ENCODE results near the gene TACO1. TPM values are rescaled to one million over a fixed set of nuclear protein-coding genes. Genes with fewer than 3 reads are reported as not detected.

The TACO1 gene
- 6.1 TPM for total RNA-seq

GRCh38 chr17:63600569-63601438 is at the start of gene TACO1:
TSS of gene TACO1 (plus strand) at chr17:63600895. CDS start at chr17:63601084, 189 bp downstream.
- DNase-seq (ENCODE audit: low spot score in 2 of 2) (peak; percentile 82), FAIRE-seq (no peak)

- FAIRE-seq: no peak
- no peak for DNase-seq (ENCODE audit: low spot score in 2 of 2)
Measured at GRCh38 chr17:63552211-63552610, 48.5 kb upstream of the TACO1 start.

GRCh38 chr17:63555500-63556156 is 45.1 kb upstream of the TACO1 start:
- no peak for FAIRE-seq
- no peak for DNase-seq (ENCODE audit: low spot score in 2 of 2)

GRCh38 chr17:63557416-63557815 is 43.3 kb upstream of the TACO1 start:
- DNase-seq (ENCODE audit: low spot score in 2 of 2) (no peak), FAIRE-seq (no peak)

GRCh38 chr17:63558441-63558840 is 42.3 kb upstream of the TACO1 start:
- no peak for DNase-seq (ENCODE audit: low spot score in 2 of 2)
- no peak for FAIRE-seq

DNA sequence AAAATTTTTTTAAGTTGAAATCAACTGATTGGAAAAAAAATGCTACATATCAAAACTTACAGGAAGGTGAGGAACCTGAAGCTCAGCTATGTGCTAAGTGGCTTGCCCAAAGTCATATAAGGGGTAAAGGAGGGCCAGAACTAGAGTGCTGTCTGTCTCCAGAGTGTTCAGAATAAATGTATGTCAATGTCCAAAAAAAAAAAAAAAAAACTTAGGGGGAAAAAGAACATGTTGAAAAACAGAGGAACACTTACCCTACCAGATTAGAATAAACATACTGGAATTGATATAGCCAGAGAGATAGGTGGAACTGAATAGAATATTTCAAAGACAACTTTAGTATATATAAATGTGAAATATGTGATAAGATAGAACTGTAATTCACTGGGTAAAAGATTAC is 38.9 kb upstream of the TACO1 start:
- FAIRE-seq (no peak), DNase-seq (ENCODE audit: low spot score in 2 of 2) (no peak)

- FAIRE-seq: no peak
- no peak for DNase-seq (ENCODE audit: low spot score in 2 of 2)
Measured at GRCh38 chr17:63563339-63563738, 37.4 kb upstream of the TACO1 start.

- DNase-seq (ENCODE audit: low spot score in 2 of 2): no peak
Measured at GRCh38 chr17:63564562-63564961, 36.1 kb upstream of the TACO1 start.

GRCh38 chr17:63567229-63567628 is 33.5 kb upstream of the TACO1 start:
- DNase-seq (ENCODE audit: low spot score in 2 of 2) (no peak), FAIRE-seq (no peak)

More at GRCh38 chr17:63564562-63564961, 36.1 kb upstream of the TACO1 start:
- no peak for FAIRE-seq

- no peak for FAIRE-seq
Measured at GRCh38 chr17:63568563-63568962, 32.1 kb upstream of the TACO1 start.

GRCh38 chr17:63571632-63572310 is 28.9 kb upstream of the TACO1 start:
- no peak for DNase-seq (ENCODE audit: low spot score in 2 of 2)
- FAIRE-seq: no peak

More at GRCh38 chr17:63568563-63568962, 32.1 kb upstream of the TACO1 start:
- DNase-seq (ENCODE audit: low spot score in 2 of 2): no peak

DNA sequence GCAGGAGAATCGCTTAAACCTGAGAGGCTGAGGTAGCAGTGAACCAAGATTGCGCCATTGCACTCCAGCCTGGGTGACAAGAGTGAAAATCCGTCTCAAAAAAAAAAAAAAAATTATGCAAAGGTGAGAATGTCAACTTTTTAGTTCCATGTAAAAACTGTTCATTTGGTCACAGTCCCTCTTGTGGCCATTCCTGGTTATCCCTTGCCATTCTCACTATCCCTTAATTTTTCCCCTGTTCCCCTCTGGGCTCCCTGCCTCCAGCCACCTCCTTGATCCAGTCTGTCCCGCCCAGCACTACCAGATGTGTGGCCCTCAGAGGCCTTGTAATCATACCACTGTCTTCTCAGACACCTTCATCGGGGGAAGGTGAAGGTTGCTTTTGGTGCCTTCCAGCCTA is 27.1 kb upstream of the TACO1 start:
- no peak for DNase-seq (ENCODE audit: low spot score in 2 of 2)
- no peak for FAIRE-seq

GRCh38 chr17:63578027-63578768 is 22.5 kb upstream of the TACO1 start:
- no peak for FAIRE-seq
- no peak for DNase-seq (ENCODE audit: low spot score in 2 of 2)

DNA sequence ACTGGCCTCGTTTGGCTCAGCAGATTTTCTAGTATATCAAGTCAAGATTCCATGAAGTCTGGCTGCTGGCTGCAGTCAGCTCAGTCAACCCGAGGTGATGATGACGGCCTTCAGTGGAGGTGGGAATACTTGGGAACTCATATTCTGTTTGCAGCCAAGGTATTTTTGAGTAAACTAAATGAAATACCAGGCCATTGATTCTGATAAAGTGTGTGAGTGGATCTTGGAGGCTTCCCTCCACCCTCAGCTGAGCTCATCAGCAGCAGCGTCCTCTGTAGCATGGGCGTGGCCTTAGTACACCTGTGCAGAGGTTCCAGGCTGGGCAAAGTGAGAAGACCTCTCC is 22.0 kb upstream of the TACO1 start:
- no peak for DNase-seq (ENCODE audit: low spot score in 2 of 2)

GRCh38 chr17:63579633-63580032 is 21.1 kb upstream of the TACO1 start:
- FAIRE-seq (no peak), DNase-seq (ENCODE audit: low spot score in 2 of 2) (no peak)

More for the DNA sequence above, 22.0 kb upstream of the TACO1 start:
- no peak for FAIRE-seq

DNA sequence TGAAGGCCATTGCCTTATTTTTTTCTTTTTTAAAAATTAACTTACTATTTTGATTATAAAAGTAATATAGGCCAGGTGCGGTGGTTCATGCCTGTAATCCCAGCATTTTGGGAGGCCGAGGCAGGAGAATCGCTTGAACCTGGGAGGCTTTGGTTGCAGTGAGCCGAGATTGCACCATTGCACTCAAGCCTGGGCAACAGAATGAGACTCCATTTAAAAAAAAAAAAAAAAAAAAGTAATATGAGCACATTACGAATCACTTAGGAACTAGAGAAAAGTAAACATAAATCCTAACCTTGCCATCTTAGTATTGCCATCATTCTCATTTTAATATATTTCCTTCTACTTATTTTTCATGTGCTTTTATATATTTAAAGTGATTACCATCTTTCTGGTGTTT is 12.9 kb upstream of the TACO1 start:
- DNase-seq (ENCODE audit: low spot score in 2 of 2) (no peak), FAIRE-seq (no peak)

GRCh38 chr17:63588797-63589196 is 11.9 kb upstream of the TACO1 start:
- FAIRE-seq: no peak

DNA sequence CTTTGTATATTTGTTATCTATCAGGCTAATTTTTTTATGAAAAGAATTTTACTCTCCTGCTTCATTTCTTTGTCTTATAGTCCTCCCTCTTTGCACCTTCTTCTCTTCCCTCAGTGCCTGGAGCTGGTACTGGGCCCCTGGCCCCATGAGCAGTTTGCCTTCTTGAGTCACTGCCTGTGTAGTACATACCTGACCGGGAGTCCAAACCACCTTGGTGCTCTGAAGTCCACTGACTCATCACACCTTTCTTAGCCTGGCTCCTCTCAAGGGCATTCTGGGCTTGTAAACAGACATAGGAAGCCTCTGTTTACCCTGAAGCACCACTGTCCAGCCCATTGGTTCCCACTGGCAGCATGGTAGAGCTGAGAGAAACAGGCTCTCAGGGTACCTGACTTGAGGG is 11.0 kb upstream of the TACO1 start:
- DNase-seq (ENCODE audit: low spot score in 2 of 2) (no peak), FAIRE-seq (no peak)

More at GRCh38 chr17:63588797-63589196, 11.9 kb upstream of the TACO1 start:
- DNase-seq (ENCODE audit: low spot score in 2 of 2): no peak

DNA sequence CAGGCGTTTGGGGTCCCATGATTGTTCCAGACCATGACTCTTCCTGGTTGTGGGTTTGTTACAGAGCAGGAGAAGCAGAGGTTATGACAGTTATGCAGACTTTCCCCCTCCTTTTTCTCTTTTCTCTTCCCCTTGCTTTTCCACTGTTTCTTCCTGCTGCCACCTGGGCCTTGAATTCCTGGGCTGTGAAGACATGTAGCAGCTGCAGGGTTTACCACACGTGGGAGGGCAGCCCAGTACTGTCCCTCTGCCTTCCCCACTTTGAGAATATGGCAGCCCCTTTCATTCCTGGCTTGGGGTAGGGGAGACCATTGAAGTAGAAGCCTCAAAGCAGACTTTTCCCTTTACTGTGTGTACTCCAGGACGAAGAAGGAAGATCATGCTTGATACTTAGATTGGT is 7.9 kb upstream of the TACO1 start:
- FAIRE-seq: no peak
- DNase-seq (ENCODE audit: low spot score in 2 of 2): no peak

DNA sequence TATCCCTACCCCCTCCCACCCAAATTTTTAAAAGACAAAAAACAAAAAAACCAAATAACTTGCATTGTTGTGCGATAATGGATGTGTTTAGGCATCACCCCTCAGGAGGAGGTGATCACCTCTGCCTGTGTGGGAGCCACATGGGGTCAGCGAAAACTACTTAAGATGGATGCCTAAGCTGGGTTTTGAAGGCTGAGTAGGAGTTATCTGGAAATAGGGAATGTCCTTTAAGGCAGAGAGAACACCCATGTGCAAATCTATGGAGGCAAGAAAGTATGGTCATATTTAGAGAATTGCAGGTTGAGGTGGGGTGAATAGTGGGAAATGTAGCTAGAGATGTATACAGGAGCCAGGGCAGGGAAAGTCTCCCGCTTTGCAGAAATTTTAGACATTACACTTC is 5.6 kb upstream of the TACO1 start:
- no peak for FAIRE-seq

More for the DNA sequence above, 5.6 kb upstream of the TACO1 start:
- DNase-seq (ENCODE audit: low spot score in 2 of 2): no peak

Measured in frontal cortex (tissue), 4 donors.